Mucosa of rectum (tissue), 2 donors: ENCODE data around the gene SAA2.
"Not testable (repeated sequence)": the region's sequence is repeated elsewhere in the genome, so short reads cannot be mapped to it uniquely, and the experiment has no call there.

Source experiments
- H3K27ac ChIP-seq, 2 donors: one replicate each; pipeline ENCODE4 v1.7.0; 2013; ENCODE audit warnings: inconsistent platforms in 2 of 2, low read depth in 2 of 2, low read length in 2 of 2
- H3K27me3 ChIP-seq, 2 donors: one replicate each; pipeline ENCODE4 v1.7.0; 2013; ENCODE audit warnings: low read length in 2 of 2; ENCODE audit not compliant: control insufficient read depth in 2 of 2, insufficient read depth in 2 of 2
- H3K36me3 ChIP-seq, 2 donors: one replicate each; pipeline ENCODE4 v1.7.0; 2013; ENCODE audit warnings: low read length in 2 of 2; ENCODE audit not compliant: control insufficient read depth in 2 of 2, insufficient read depth in 2 of 2
- H3K4me1 ChIP-seq, 2 donors: one replicate each; pipeline ENCODE4 v1.7.0; 2013; ENCODE audit warnings: low read length in 2 of 2, mild to moderate bottlenecking in 1 of 2; ENCODE audit not compliant: control insufficient read depth in 2 of 2, insufficient read depth in 2 of 2
- H3K4me3 ChIP-seq, 2 donors: one replicate each; pipeline ENCODE4 v1.7.0; 2013; ENCODE audit warnings: low read length in 2 of 2
- H3K9ac ChIP-seq, 2 donors: one replicate each; pipeline ENCODE4 v1.7.0; 2013; ENCODE audit warnings: low read length in 2 of 2, low read depth in 1 of 2, mild to moderate bottlenecking in 1 of 2
- H3K9me3 ChIP-seq, 2 donors: one replicate each; pipeline ENCODE4 v1.7.0; 2013; ENCODE audit warnings: low read length in 2 of 2; ENCODE audit not compliant: control insufficient read depth in 2 of 2
- donor health status: healthy.
- donor health status: Normal muscosa, but diverticular disease.

SAA2 gene

DNA sequence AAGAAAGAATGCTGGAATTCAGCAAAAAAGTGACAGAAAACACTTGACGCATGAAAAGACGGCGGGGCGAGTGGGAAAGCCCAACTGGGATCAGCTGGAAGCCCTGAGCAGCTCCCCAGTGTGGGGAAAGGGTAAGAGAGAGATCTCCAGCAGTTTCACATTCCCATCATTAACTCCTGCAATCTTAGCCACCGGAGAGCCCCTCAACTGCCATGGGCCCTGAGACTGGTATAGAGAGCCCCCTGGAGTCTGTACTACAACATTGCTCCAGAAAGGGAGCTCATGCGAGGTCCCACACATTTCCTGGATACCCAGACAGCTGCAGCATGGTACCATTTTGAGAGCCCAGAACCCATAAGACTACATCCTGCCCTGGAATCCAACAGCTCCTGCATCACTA is 44.7 kb downstream of the SAA2 start:
- no peaks in the 10 kb centered on the region for H3K27me3 ChIP-seq
- no peak overlapping the region for H3K9ac ChIP-seq
- no peaks in the 10 kb centered on the region for H3K36me3 ChIP-seq
- no peak overlapping the region for H3K4me3 ChIP-seq
- H3K9me3 ChIP-seq = no peaks in the 10 kb centered on the region
- no peaks in the 10 kb centered on the region for H3K4me1 ChIP-seq
- H3K27ac ChIP-seq = no peak overlapping the region

- H3K4me3 ChIP-seq, H3K27ac ChIP-seq, H3K27me3 ChIP-seq, H3K9ac ChIP-seq, H3K9me3 ChIP-seq, H3K4me1 ChIP-seq, H3K36me3 ChIP-seq: not testable (repeated sequence)
Observed at GRCh38 chr11:18197738-18198137, 50.7 kb downstream of the SAA2 start.

DNA sequence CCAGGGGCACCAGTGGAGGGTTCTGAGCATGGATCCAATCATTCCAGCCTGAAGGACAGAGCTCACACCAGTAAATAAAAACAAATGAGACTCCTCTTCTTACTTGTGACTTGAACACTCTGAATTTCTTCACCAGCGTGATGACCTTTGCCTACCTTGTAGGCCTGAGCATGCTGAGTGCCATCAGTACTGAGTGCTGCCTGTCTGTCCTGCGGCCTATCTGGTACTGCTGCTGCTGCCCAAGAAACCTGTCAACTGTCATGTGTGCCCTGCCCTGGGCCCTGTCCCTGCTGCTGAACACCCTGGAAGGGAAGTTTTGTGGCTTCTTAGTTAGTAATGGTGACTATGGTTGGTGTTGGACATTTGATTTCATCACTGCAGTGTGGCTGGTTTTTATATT is 51.9 kb downstream of the SAA2 start:
- H3K27me3 ChIP-seq = no peaks in the 10 kb centered on the region
- no peak overlapping the region for H3K27ac ChIP-seq
- no peaks in the 10 kb centered on the region for H3K9me3 ChIP-seq
- H3K4me3 ChIP-seq = no peak overlapping the region
- H3K9ac ChIP-seq = no peak overlapping the region
- H3K4me1 ChIP-seq = no peaks in the 10 kb centered on the region
- no peaks in the 10 kb centered on the region for H3K36me3 ChIP-seq
